C4-2B (cell line): ENCODE data around the gene SLC6A19.

Source experiments
- ZFX ChIP-seq: fragments of 450-650 bp; IDR thresholded peaks from 2 replicates; pipeline ENCODE4 v1.6.1; 2017
- TF ChIP-seq, protein P1 (sequence below): fragments of 450-650 bp; conservative IDR thresholded peaks from 2 replicates; pipeline ENCODE4 v1.5.1; 2017; ENCODE audit warnings: mild to moderate bottlenecking

DNA sequence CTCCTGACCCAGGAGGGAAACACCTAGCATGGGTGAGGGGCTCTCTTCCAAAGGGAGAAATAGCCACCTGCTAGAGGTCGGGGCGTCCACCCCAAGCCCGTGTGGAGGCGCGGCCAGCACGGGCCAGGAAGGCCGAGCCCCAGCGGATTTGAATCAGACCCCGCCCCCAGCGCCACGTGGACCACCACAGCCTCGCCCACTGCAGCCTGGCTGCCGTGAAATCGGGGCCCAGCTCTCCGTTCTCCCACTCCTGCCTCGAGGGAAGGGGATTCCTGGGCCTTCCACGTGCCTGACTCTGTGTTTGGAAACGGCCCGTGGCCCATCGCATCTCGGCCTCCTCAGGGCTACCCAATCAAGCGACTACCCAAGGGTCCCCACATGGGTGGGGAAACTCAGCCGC lies 55.4 kb downstream of the SLC6A19 start:
- TF ChIP-seq, protein P1, sequence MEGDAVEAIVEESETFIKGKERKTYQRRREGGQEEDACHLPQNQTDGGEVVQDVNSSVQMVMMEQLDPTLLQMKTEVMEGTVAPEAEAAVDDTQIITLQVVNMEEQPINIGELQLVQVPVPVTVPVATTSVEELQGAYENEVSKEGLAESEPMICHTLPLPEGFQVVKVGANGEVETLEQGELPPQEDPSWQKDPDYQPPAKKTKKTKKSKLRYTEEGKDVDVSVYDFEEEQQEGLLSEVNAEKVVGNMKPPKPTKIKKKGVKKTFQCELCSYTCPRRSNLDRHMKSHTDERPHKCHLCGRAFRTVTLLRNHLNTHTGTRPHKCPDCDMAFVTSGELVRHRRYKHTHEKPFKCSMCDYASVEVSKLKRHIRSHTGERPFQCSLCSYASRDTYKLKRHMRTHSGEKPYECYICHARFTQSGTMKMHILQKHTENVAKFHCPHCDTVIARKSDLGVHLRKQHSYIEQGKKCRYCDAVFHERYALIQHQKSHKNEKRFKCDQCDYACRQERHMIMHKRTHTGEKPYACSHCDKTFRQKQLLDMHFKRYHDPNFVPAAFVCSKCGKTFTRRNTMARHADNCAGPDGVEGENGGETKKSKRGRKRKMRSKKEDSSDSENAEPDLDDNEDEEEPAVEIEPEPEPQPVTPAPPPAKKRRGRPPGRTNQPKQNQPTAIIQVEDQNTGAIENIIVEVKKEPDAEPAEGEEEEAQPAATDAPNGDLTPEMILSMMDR, result no peak
- TF ChIP-seq ZFX, result no peak
